SK-N-SH (cell line): Measurements from ENCODE around the gene SLC6A20. TPM values are rescaled to one million over a fixed set of nuclear protein-coding genes. Genes with fewer than 3 reads are reported as not detected.

ENCODE experiments used
- CTCF ChIA-PET: fragments of 300-600, 350-600 bp; formaldehyde crosslinking; extraction: SDS; loops from one replicate; lab custom pipeline; 2021; lab: Yijun Ruan, JAX
- POLR2A ChIA-PET: fragments of 350-600 bp; sonication (Branson Sonifier 250); formaldehyde crosslinking; extraction: SDS; loops from one replicate; lab custom pipeline; 2020; ENCODE audit warnings: antibody characterized with exemption, inconsistent platforms; lab: Yijun Ruan, JAX
- DNase-seq: peaks from one replicate; pipeline ENCODE4 v3.0.0; 2012
- H2AFZ ChIP-seq: fragments of 200-600 bp; sonication (generic); 2 replicates; pipeline ENCODE4 v1.8.1; 2016; ENCODE audit warnings: antibody characterized with exemption, mild to moderate bottlenecking, low read depth
- H3F3A ChIP-seq: fragments of 200-600 bp; sonication (generic); replicated peaks from 2 replicates; pipeline ENCODE3; 2016; ENCODE audit warnings: antibody characterized with exemption, mild to moderate bottlenecking; ENCODE audit not compliant: insufficient read depth
- H3K27ac ChIP-seq, 2 experiments: fragments of 200-500 bp in 1 of 2; fragments of 200-600 bp in 1 of 2; sonication (Bioruptor generic) in 1 of 2; sonication (generic), shearing (Covaris generic) in 1 of 2; 2 replicates each; pipeline versions ENCODE4 v1.5.1 to v1.6.1; 2014 to 2016; ENCODE audit warnings: low read depth in 2 of 2, inconsistent platforms in 1 of 2, low read length in 1 of 2, mild to moderate bottlenecking in 1 of 2, mixed read lengths in 1 of 2
- H3K27me3 ChIP-seq: fragments of 200-600 bp; sonication (generic), shearing (Covaris generic); 2 replicates; pipeline ENCODE4 v1.6.1; 2016; ENCODE audit warnings: mixed run types; ENCODE audit not compliant: insufficient read depth
- H3K36me3 ChIP-seq, 2 experiments: fragments of 200-500 bp in 1 of 2; fragments of 200-600 bp in 1 of 2; sonication (Bioruptor generic) in 1 of 2; sonication (generic) in 1 of 2; replicated peaks in 1 of 2; 2 replicates each; pipeline versions ENCODE3 to v1.5.1; 2014 to 2016; ENCODE audit warnings: low read length in 1 of 2, mild to moderate bottlenecking in 1 of 2; ENCODE audit not compliant: insufficient read depth in 2 of 2, control insufficient read depth in 1 of 2
- H3K4me1 ChIP-seq, 2 experiments: fragments of 200-500 bp in 1 of 2; fragments of 200-600 bp in 1 of 2; sonication (Bioruptor generic) in 1 of 2; sonication (generic), shearing (Covaris generic) in 1 of 2; 2 replicates each; pipeline versions ENCODE4 v1.5.1 to v1.6.1; 2014 to 2016; ENCODE audit warnings: low read depth in 1 of 2, low read length in 1 of 2, mixed run types in 1 of 2; ENCODE audit not compliant: insufficient read depth in 2 of 2, control insufficient read depth in 1 of 2
- H3K4me2 ChIP-seq: fragments of 200-600 bp; sonication (generic), shearing (Covaris generic); 2 replicates; pipeline ENCODE4 v1.6.1; 2017; ENCODE audit warnings: mixed run types
- H3K4me3 ChIP-seq, 2 experiments: fragments of 200-500 bp in 1 of 2; fragments of 200-600 bp in 1 of 2; sonication (Bioruptor generic) in 1 of 2; sonication (generic), shearing (Covaris generic) in 1 of 2; 2 replicates each; pipeline versions ENCODE4 v1.5.1 to v1.8.1; 2014 to 2016; ENCODE audit warnings: low read depth in 2 of 2, inconsistent platforms in 1 of 2, low read length in 1 of 2, mild to moderate bottlenecking in 1 of 2, mixed read lengths in 1 of 2, moderate library complexity in 1 of 2
- H3K79me2 ChIP-seq: fragments of 200-600 bp; sonication (generic); 2 replicates; pipeline ENCODE4 v1.8.1; 2017; ENCODE audit warnings: mild to moderate bottlenecking; ENCODE audit not compliant: insufficient read depth
- H3K9ac ChIP-seq: fragments of 200-600 bp; sonication (generic); 2 replicates; pipeline ENCODE4 v1.6.1; 2017; ENCODE audit warnings: mixed run types
- H3K9me2 ChIP-seq: fragments of 200-600 bp; sonication (generic); 2 replicates; pipeline ENCODE4 v1.6.1; 2017; ENCODE audit warnings: mixed run types
- H3K9me3 ChIP-seq: fragments of 200-600 bp; sonication (generic); 2 replicates; pipeline ENCODE4 v1.6.1; 2017; ENCODE audit warnings: mixed run types, mild to moderate bottlenecking, moderate library complexity
- H4K20me1 ChIP-seq: fragments of 200-600 bp; sonication (generic); 2 replicates; pipeline ENCODE4 v1.6.1; 2017; ENCODE audit warnings: mild to moderate bottlenecking, mixed run types; ENCODE audit not compliant: insufficient read depth
- CHD2 ChIP-seq: fragments of 150-350 bp; IDR thresholded peaks from 2 replicates; pipeline ENCODE4 v1.6.1; 2018; ENCODE audit warnings: low read length; ENCODE audit not compliant: partially characterized antibody
- EP300 ChIP-seq, 2 experiments: IDR thresholded peaks; 2 replicates each; pipeline versions ENCODE4 v1.4.0 to v1.6.1; 2012; ENCODE audit warnings: borderline replicate concordance in 1 of 2, low read depth in 1 of 2, low read length in 1 of 2
- FOSL2 ChIP-seq: IDR thresholded peaks from 2 replicates; pipeline ENCODE4 v1.4.0; 2012; ENCODE audit warnings: low read depth, mild to moderate bottlenecking, moderate library complexity, borderline replicate concordance
- GABPA ChIP-seq: IDR thresholded peaks from 2 replicates; pipeline ENCODE4 v1.4.0; 2012; ENCODE audit warnings: low read depth, mild to moderate bottlenecking
- JUND ChIP-seq: IDR thresholded peaks from 2 replicates; pipeline ENCODE4 v1.4.0; 2012
- MEF2A ChIP-seq: IDR thresholded peaks from 2 replicates; pipeline ENCODE4 v1.4.0; 2012; ENCODE audit warnings: low read depth, borderline replicate concordance
- MXI1 ChIP-seq: IDR thresholded peaks from 2 replicates; pipeline ENCODE4 v1.6.1; 2012; ENCODE audit warnings: mild to moderate bottlenecking, low read depth, low read length, improper control_type of control experiment
- RCOR1 ChIP-seq: fragments of 150-350 bp; IDR thresholded peaks from 2 replicates; pipeline ENCODE4 v1.6.1; 2017; ENCODE audit warnings: antibody characterized with exemption, low read length
- RFX5 ChIP-seq: IDR thresholded peaks from 2 replicates; pipeline ENCODE4 v1.6.1; 2012; ENCODE audit warnings: mild to moderate bottlenecking, improper control_type of control experiment, low read length
- SIN3A ChIP-seq: IDR thresholded peaks from 2 replicates; pipeline ENCODE4 v1.6.1; 2012; ENCODE audit warnings: low read depth, mild to moderate bottlenecking, low read length, moderate library complexity, borderline replicate concordance
- TAF1 ChIP-seq: IDR thresholded peaks from 2 replicates; pipeline ENCODE4 v1.6.1; 2012; ENCODE audit warnings: low read depth, mild to moderate bottlenecking, low read length, moderate library complexity, borderline replicate concordance
- TCF12 ChIP-seq: IDR thresholded peaks from 2 replicates; pipeline ENCODE4 v1.4.0; 2012
- YY1 ChIP-seq: IDR thresholded peaks from 2 replicates; pipeline ENCODE4 v1.4.0; 2012; ENCODE audit warnings: low read depth, mild to moderate bottlenecking
- WGBS: methylation state at CpG from one replicate; pipeline ENCODE4 v1.1.6; 2017; ENCODE audit warnings: low lambda C conversion rate; 5-methylcytosine and 5-hydroxymethylcytosine counted together
- polyA plus RNA-seq, 3 experiments: library from polyadenylated mRNA; depleted of rRNA; stranded (reverse); fragments of >200 nt; gene quantifications; 2 replicates each; pipeline ENCODE4 v1.2.3, GENCODE V29; 2012
- TF ChIP-seq, protein P1 (sequence below): fragments of 150-350 bp; IDR thresholded peaks from 2 replicates; pipeline ENCODE4 v1.6.1; 2016; ENCODE audit warnings: mild to moderate bottlenecking, low read depth, low read length
- TF ChIP-seq, protein P2 (sequence below): IDR thresholded peaks from 2 replicates; pipeline ENCODE4 v1.4.0; 2012; ENCODE audit warnings: low read depth, borderline replicate concordance
- TF ChIP-seq, protein P3 (sequence below): fragments of 150-350 bp; IDR thresholded peaks from 2 replicates; pipeline ENCODE4 v1.6.1; 2017; ENCODE audit warnings: antibody characterized with exemption, low read length, low read depth, borderline replicate concordance

The SLC6A20 gene
- polyA plus RNA-seq, 1 of the 3 experiments (the other 2 are of a cell fraction): not detected

DNA sequence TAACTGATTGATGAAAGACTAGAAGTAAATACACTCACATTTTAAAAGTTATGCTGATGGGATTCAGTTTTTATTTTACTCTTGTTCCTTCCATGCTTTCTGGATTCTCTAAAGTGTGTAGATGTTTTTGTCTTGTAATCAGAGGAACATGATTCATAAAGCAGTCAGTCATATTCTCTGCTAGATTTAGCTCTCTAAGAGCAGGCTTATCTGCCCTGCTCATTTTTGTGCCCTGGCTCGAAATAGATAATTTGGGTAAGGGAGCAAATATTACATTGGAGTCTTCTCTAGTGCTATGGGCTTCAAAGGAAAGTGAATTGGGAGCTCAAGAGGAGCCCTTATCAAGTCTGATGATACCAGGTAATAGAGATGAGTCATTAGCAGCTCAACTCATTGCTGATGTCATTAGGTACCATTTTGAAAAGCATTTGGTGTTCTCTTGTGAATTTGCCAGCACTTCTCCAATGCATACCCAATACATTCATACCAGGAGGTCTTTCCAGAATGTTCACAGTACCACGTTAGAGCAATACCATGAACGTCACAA is 79.5 kb downstream of the SLC6A20 start:
- 77% methylated on average over 3 of the region's 3 CpGs for WGBS
- H3K9me3 ChIP-seq: no peaks in the 10 kb centered on the region
- TF ChIP-seq MXI1 (no peak), RFX5 (no peak), EP300 (IDR thresholded peaks at IDR 0.05; ENCODE audit: borderline replicate concordance in 1 of 2, low read depth in 1 of 2, low read length in 1 of 2) (no peak), GABPA (no peak), YY1 (no peak), TCF12 (no peak), TAF1 (no peak), RCOR1 (no peak), MEF2A (no peak), SIN3A (no peak)
- TF ChIP-seq, protein P1, sequence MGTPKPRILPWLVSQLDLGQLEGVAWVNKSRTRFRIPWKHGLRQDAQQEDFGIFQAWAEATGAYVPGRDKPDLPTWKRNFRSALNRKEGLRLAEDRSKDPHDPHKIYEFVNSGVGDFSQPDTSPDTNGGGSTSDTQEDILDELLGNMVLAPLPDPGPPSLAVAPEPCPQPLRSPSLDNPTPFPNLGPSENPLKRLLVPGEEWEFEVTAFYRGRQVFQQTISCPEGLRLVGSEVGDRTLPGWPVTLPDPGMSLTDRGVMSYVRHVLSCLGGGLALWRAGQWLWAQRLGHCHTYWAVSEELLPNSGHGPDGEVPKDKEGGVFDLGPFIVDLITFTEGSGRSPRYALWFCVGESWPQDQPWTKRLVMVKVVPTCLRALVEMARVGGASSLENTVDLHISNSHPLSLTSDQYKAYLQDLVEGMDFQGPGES: no peak
- TF ChIP-seq, protein P2, sequence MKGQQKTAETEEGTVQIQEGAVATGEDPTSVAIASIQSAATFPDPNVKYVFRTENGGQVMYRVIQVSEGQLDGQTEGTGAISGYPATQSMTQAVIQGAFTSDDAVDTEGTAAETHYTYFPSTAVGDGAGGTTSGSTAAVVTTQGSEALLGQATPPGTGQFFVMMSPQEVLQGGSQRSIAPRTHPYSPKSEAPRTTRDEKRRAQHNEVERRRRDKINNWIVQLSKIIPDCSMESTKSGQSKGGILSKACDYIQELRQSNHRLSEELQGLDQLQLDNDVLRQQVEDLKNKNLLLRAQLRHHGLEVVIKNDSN: no peak
- TF ChIP-seq, protein P3, sequence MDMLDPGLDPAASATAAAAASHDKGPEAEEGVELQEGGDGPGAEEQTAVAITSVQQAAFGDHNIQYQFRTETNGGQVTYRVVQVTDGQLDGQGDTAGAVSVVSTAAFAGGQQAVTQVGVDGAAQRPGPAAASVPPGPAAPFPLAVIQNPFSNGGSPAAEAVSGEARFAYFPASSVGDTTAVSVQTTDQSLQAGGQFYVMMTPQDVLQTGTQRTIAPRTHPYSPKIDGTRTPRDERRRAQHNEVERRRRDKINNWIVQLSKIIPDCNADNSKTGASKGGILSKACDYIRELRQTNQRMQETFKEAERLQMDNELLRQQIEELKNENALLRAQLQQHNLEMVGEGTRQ: no peak
- H3F3A ChIP-seq: peaks cover 16% of the 10 kb centered on the region
- H3K4me1 ChIP-seq: peaks cover 6% of the 10 kb centered on the region in 2 experiments; a peak in 3 of 4 replicates
- peaks cover 42 to 45% of the 10 kb centered on the region in 2 experiments for H3K36me3 ChIP-seq
- H3K9me2 ChIP-seq: no peaks in the 10 kb centered on the region
- no peaks in the 10 kb centered on the region for H3K79me2 ChIP-seq
- POLR2A ChIA-PET: no interaction called here
- CTCF ChIA-PET: interaction anchor here (0.7 to 1.4 kb wide), 3 partner anchors 14 to 206 kb away, joined by 3 to 4 read pairs (median 3); no protein-coding TSS in a partner anchor
- no peak for DNase-seq
- no peaks in the 10 kb centered on the region for H3K27me3 ChIP-seq
- no peak overlapping the region for H3K9ac ChIP-seq
- no peak overlapping the region for H3K4me2 ChIP-seq
- H2AFZ ChIP-seq: no peak overlapping the region
- H4K20me1 ChIP-seq: peaks cover 4% of the 10 kb centered on the region; the same call in 1 of the 2 replicates
- H3K4me3 ChIP-seq: no peak overlapping the region
- no peak overlapping the region for H3K27ac ChIP-seq

DNA sequence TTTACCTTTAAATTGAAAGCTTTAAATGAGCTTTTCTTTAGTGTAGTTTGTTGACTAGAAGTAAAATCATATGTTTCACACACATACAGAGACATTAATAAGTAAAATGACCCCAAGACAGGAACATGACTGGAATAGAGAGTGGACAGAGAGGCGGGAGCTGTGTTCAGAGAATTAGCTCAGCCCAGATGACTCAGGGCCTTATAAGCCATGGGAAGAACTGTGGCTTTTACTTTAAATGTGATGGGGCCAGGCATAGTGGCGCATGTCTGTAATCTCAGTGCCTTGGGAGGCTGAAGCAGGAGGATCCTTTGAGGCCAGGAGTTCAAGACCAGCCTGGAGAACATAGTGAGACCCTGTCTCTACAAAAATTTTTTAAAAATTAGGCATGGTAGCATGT is 80.4 kb downstream of the SLC6A20 start:
- Histone ChIP-seq H3K27me3 (no peaks in the 10 kb centered on the region), H4K20me1 (peaks cover 4% of the 10 kb centered on the region; the same call in 1 of the 2 replicates), H3F3A (peaks cover 20% of the 10 kb centered on the region), H2AFZ (no peak overlapping the region), H3K4me2 (no peak overlapping the region), H3K9ac (no peak overlapping the region), H3K79me2 (peaks cover 4% of the 10 kb centered on the region; the same call in 1 of the 2 replicates), H3K36me3 (peaks cover 40 to 47% of the 10 kb centered on the region in 2 experiments), H3K4me3 (no peak overlapping the region), H3K4me1 (peaks cover 6 to 7% of the 10 kb centered on the region in 2 experiments; a peak in 3 of 4 replicates), H3K9me3 (no peaks in the 10 kb centered on the region), H3K9me2 (no peaks in the 10 kb centered on the region), H3K27ac (no peak overlapping the region)
- no peak for TF ChIP-seq RFX5
- no peak for TF ChIP-seq FOSL2
- TF ChIP-seq, protein P3: no peak
- no peak for TF ChIP-seq GABPA
- TF ChIP-seq JUND: no peak
- no peak for TF ChIP-seq YY1
- TF ChIP-seq CHD2: no peak
- DNase-seq: no peak
- CTCF ChIA-PET: interaction anchor here (0.9 to 1.1 kb wide), 2 partner anchors 12 to 13 kb away, joined by 3 to 4 read pairs; no protein-coding TSS in a partner anchor
- POLR2A ChIA-PET: no interaction called here
- 89% methylated on average over 2 of the region's 2 CpGs for WGBS
